Measurements from ENCODE around the gene TAB2.

GRCh38 chr6:149452037-149452939 lies 134.8 kb downstream of the TAB2 start:
- TF ChIP-seq, protein P1, sequence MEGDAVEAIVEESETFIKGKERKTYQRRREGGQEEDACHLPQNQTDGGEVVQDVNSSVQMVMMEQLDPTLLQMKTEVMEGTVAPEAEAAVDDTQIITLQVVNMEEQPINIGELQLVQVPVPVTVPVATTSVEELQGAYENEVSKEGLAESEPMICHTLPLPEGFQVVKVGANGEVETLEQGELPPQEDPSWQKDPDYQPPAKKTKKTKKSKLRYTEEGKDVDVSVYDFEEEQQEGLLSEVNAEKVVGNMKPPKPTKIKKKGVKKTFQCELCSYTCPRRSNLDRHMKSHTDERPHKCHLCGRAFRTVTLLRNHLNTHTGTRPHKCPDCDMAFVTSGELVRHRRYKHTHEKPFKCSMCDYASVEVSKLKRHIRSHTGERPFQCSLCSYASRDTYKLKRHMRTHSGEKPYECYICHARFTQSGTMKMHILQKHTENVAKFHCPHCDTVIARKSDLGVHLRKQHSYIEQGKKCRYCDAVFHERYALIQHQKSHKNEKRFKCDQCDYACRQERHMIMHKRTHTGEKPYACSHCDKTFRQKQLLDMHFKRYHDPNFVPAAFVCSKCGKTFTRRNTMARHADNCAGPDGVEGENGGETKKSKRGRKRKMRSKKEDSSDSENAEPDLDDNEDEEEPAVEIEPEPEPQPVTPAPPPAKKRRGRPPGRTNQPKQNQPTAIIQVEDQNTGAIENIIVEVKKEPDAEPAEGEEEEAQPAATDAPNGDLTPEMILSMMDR (conservative IDR thresholded peaks at IDR 0.05; ENCODE audit: low read depth, low read length) = no peak
- no peak for TF ChIP-seq EZH2 (IDR thresholded peaks at IDR 0.05; ENCODE audit: low read length, unreplicated experiment)
